ENCODE measurements around the gene BLOC1S5. TPM values are rescaled to one million over a fixed set of nuclear protein-coding genes. Genes with fewer than 3 reads are reported as not detected.

BLOC1S5 gene
- total and polyA plus RNA-seq, 9 of the 15 experiments (the other 6 are each of a cell fraction or from before 2014, with no cell fraction given): 8.5 to 41.0 (median 27.7) TPM

DNA sequence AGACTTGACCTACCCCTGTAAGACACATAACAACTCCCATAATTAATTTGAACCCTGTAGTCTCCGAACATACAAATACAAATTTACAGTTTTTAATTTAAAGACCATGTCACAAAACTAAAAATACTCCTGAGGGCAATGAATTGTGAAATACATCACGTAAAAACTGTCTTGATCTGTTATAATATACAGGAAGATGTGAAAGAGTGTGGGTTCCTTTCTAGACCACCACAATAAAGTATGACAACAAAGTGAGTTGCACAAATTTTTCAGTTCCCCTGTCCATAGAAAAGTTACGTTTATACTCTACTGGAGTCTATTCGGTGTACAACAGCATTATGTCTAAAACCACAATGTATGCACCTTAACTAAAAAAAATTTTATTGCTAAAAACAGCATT lies 11.0 kb upstream of the BLOC1S5 start:
- in situ Hi-C loops (cut with MboI) (no loop called here), intact Hi-C loops (cut with micrococcal nuclease) (no loop called here)
- Histone ChIP-seq H3K27me3 (ENCODE audit: control insufficient read depth in 2 of 2, insufficient read depth in 2 of 2, low read length in 2 of 2) (0 out of 5 replicates have a peak, but pooled peaks cover 0 to 4% of the 10 kb centered on the region in 2 experiments), H3K79me2 (ENCODE audit: control insufficient read depth, insufficient read depth, low read length) (peaks cover 5% of the 10 kb centered on the region; the same call in 1 of the 3 replicates), H3K9me1 (ENCODE audit: control insufficient read depth, insufficient read depth, low read length) (no peaks in the 10 kb centered on the region), H3K27ac (ENCODE audit: extremely low read depth, low read depth, low read length) (no peak overlapping the region), H4K20me1 (replicated peaks; ENCODE audit: control insufficient read depth, insufficient read depth, low read length) (no peaks in the 10 kb centered on the region), H3K9me3 (replicated peaks; ENCODE audit: control insufficient read depth, insufficient read depth, low read depth, low read length) (no peaks in the 10 kb centered on the region), H3K4me1 (replicated peaks in 1 of 2; ENCODE audit: control insufficient read depth in 2 of 2, insufficient read depth in 2 of 2, low read length in 2 of 2) (no peaks in the 10 kb centered on the region), H2AFZ (ENCODE audit: low read depth, low read length) (no peak overlapping the region), H3K36me3 (ENCODE audit: control insufficient read depth, insufficient read depth, low read length) (peaks cover 23% of the 10 kb centered on the region), H3K4me3 (no peak overlapping the region), H3K9ac (ENCODE audit: insufficient read depth in 1 of 2, low read depth in 2 of 2, low read length in 2 of 2) (no peak overlapping the region), H3K4me2 (ENCODE audit: insufficient read depth, low read length) (no peak overlapping the region)
- ChIA-PET CTCF (ENCODE audit: low intra/inter-chr PET ratio) (no interaction called here), POLR2A (interaction anchor here (3.0 kb wide), 1 partner anchor 11 kb away, joined by 12 read pairs; the partner anchor contains the start of gene BLOC1S5)
- no peak for FAIRE-seq
- 84% methylated on average over 4 of the region's 4 CpGs for WGBS (ENCODE audit: insufficient coverage, low coverage, missing lambda C conversion rate)
- DNase-seq (ENCODE audit: extremely low read depth in 1 of 4, low spot score in 3 of 4): no peak
- TF ChIP-seq HNRNPK (IDR thresholded peaks at IDR 0.05; ENCODE audit: low read depth, low read length, poor library complexity, severe bottlenecking) (no peak), ZZZ3 (IDR thresholded peaks at IDR 0.05) (no peak), SMARCE1 (IDR thresholded peaks at IDR 0.05) (no peak), ZFP1 (CRISPR knock-in tag; IDR thresholded peaks at IDR 0.05) (no peak), ZNF324 (CRISPR knock-in tag; IDR thresholded peaks at IDR 0.05) (no peak), TARDBP (IDR thresholded peaks at IDR 0.05) (no peak)
- no TSS peak for BruUV-seq (replicated peaks)
- no peak for ATAC-seq

DNA sequence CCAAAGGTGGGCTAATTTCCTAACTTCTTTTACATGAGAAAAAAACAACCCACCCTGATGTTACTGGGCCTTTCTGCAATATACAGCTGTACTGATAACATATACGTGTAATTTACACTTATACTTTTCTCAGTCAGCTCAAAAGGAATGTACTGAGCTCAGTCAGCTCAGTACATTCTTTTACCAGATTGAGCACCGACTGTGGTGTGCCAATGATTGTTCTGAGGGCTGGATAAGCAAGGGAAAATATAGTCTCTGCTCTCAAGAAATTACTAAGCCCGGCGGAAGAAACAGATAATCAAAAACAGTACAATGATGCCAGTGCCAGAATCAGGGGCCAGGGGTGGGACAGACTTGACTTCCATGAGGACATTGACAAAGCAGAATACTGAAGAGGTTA lies 10.0 kb upstream of the BLOC1S5 start:
- Histone ChIP-seq H3K4me2 (ENCODE audit: insufficient read depth, low read length) (no peak overlapping the region), H3K27ac (ENCODE audit: extremely low read depth, low read depth, low read length) (no peak overlapping the region), H3K9me3 (replicated peaks; ENCODE audit: control insufficient read depth, insufficient read depth, low read depth, low read length) (no peaks in the 10 kb centered on the region), H3K9ac (ENCODE audit: insufficient read depth in 1 of 2, low read depth in 2 of 2, low read length in 2 of 2) (no peak overlapping the region), H3K4me3 (no peak overlapping the region), H2AFZ (ENCODE audit: low read depth, low read length) (no peak overlapping the region), H3K79me2 (ENCODE audit: control insufficient read depth, insufficient read depth, low read length) (no peaks in the 10 kb centered on the region), H3K36me3 (ENCODE audit: control insufficient read depth, insufficient read depth, low read length) (peaks cover 13% of the 10 kb centered on the region), H3K27me3 (ENCODE audit: control insufficient read depth in 2 of 2, insufficient read depth in 2 of 2, low read length in 2 of 2) (peaks cover 0 to 4% of the 10 kb centered on the region in 2 experiments; a peak in 1 of 5 replicates), H4K20me1 (replicated peaks; ENCODE audit: control insufficient read depth, insufficient read depth, low read length) (no peaks in the 10 kb centered on the region), H3K9me1 (ENCODE audit: control insufficient read depth, insufficient read depth, low read length) (no peaks in the 10 kb centered on the region), H3K4me1 (replicated peaks in 1 of 2; ENCODE audit: control insufficient read depth in 2 of 2, insufficient read depth in 2 of 2, low read length in 2 of 2) (no peaks in the 10 kb centered on the region)
- DNase-seq (ENCODE audit: extremely low read depth in 1 of 4, low spot score in 3 of 4) (no peak), ATAC-seq (no peak), FAIRE-seq (no peak)
- ChIA-PET CTCF (ENCODE audit: low intra/inter-chr PET ratio) (no interaction called here), POLR2A (no interaction called here)
- TF ChIP-seq POLR2A (conservative IDR thresholded peaks at IDR 0.05) (no peak), PHF21A (IDR thresholded peaks at IDR 0.05; ENCODE audit: borderline replicate concordance, low read depth) (no peak), ZBTB17 (CRISPR knock-in tag; IDR thresholded peaks at IDR 0.05) (no peak)
- intact Hi-C loops (cut with micrococcal nuclease): no loop called here
- no TSS peak for BruUV-seq (replicated peaks)
- 71% methylated on average over 4 of the region's 4 CpGs for WGBS (ENCODE audit: insufficient coverage, low coverage, missing lambda C conversion rate)
- in situ Hi-C loops (cut with MboI): no loop called here
